Peyer's patch (tissue), 4 donors: ENCODE measurements around the gene CCL19.

Experiments
- POLR2A ChIP-seq, 2 donors: fragments of 450-650 bp; IDR thresholded peaks; one replicate each; pipeline ENCODE4 v1.5.1; 2017; ENCODE audit warnings: antibody characterized with exemption in 2 of 2, mild to moderate bottlenecking in 2 of 2, moderate library complexity in 2 of 2
- TF ChIP-seq, protein P1 (sequence below), 6 experiments: fragments of 450-650 bp in 4 of 6; fragments of 200-600 bp in 2 of 6; sonication (generic) in 1 of 6; IDR thresholded peaks; one replicate each; pipeline ENCODE4 v1.5.1; 2017 to 2019; ENCODE audit warnings: antibody characterized with exemption in 6 of 6, mild to moderate bottlenecking in 3 of 6, moderate library complexity in 1 of 6

DNA sequence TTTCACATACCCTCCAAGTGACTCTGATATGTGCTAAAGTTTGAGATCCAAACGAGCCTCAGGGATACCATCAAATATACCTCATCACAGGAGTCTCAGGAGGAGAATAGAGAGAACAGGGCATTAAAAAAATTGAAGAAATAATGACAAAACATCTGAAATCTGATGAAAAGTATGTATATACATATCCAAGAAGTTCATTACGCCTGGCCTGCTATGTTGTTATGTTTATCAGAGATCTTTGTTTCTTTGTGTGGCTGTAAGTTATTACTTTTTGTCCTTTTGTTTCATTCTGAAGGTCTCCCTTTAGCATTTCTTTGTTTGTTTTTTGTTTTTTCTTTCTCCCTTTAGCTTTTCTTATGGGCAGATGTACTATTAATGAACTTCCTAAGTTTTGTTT lies 2.5 kb upstream of the CCL19 start:
- TF ChIP-seq, protein P1, sequence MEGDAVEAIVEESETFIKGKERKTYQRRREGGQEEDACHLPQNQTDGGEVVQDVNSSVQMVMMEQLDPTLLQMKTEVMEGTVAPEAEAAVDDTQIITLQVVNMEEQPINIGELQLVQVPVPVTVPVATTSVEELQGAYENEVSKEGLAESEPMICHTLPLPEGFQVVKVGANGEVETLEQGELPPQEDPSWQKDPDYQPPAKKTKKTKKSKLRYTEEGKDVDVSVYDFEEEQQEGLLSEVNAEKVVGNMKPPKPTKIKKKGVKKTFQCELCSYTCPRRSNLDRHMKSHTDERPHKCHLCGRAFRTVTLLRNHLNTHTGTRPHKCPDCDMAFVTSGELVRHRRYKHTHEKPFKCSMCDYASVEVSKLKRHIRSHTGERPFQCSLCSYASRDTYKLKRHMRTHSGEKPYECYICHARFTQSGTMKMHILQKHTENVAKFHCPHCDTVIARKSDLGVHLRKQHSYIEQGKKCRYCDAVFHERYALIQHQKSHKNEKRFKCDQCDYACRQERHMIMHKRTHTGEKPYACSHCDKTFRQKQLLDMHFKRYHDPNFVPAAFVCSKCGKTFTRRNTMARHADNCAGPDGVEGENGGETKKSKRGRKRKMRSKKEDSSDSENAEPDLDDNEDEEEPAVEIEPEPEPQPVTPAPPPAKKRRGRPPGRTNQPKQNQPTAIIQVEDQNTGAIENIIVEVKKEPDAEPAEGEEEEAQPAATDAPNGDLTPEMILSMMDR (IDR thresholded peaks at IDR 0.05) = no peak
- no peak for TF ChIP-seq POLR2A (IDR thresholded peaks at IDR 0.05)
